GM18502 (cell line): ENCODE results near the gene ITPRID1.

ENCODE experiments used
- ATAC-seq: cut with Tn5 transposase; IDR thresholded peaks from one replicate; pipeline ENCODE4 v1.9.1; 2021; ENCODE audit warnings: mild to moderate bottlenecking; ENCODE audit not compliant: unreplicated experiment, poor library complexity

ITPRID1 gene

DNA sequence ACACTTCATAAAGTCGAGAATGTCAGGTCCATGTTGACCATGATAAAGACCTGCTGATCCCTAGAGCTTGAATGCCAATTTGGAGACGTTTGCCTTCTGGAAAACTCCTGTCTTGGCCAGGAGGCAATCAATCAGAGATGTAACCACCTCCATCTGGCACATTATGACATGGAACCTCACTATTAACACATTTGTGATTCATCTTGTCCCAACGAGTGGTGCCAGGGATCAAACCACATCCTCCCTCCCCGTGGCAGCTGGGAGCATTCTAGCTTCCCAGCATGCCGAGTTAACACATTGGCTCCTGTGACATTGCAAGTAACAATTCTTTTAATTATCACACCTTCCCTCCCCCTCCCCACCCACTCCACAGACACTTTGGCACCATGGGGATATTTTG lies 89.2 kb downstream of the ITPRID1 start:
- no peak for ATAC-seq

DNA sequence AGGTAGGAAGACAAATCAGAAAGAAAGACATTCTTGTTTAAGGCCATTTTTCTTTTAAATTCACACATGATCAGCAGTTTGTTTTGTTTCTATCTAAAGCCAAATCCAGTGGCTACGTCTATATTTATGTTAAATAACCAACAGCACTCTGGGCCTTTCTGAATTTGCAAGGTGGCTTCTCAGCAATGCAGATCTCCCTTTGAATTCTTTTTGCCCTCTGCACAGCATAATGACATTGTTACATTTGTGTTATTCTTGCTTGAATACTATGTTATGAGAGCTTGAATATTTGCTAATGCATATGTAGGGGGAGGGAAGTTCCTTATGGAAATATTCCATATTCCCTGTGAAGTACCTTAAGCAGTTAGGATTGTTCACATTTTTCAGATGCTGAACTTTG lies 99.7 kb downstream of the ITPRID1 start:
- no peak for ATAC-seq

DNA sequence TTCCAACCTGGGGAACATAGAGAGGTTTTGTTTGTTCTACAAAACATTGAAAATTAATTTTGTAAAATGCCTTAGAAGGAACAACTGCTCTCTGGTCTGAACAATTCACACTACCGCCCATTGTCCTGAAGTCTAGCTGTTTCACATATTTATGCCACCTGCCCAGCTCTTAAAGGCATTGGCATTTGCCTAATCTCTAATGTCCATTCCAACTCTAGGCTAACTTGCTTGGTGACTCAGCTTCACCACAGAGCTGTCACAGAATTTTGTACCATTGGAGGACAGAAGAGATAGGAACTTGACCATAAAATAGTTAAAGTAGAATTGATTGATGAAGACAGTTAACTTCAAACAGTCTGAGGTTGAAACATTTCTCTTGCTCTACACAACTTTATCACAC lies 119.6 kb downstream of the ITPRID1 start:
- ATAC-seq: no peak

DNA sequence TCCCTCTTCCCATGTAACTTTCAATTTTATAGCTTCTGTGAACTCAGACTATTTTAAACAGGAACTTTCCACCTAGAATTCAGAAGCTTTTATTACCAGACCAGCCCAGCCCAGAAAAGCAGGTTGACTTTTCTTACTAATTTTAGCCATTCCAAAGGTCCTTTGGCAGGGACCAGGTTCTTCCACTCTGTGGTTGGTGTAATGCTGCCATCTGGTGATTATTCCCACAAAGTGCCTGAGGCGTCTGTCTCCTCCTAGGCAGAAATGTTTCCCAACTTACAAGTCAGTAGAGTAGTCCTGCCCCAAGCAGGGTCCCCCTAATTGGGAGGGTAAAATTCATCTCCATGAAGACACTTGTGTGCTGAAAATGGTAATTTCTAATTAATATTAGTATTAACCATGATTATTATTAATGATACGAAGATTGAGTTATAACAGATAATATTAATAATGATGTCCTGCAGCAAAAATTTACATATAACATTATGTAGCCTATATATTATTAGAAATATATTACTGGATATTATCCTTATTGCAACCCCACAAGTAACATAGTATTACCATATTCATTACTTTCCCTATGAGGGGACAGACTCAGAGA lies 120.1 kb downstream of the ITPRID1 start:
- ATAC-seq: no peak

DNA sequence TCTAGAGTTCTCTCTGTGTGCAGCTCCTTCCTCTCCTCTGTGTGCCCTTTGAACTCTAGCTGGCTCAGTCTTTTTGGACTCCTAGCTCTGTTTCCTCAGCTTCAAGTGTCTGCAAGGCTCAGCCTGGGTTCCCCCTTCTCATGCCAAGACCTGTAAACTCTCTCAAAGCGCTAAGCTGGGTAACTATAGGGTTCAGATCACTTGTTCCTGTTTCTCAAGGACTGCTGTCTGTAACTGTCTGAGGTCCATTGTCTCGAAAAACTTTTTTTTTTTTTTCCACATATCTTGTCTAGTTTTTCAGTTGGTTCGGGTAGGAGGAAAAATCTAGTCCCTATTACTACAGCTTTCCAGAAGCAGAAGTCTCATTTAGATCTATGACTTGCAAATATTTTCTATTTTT lies 126.5 kb downstream of the ITPRID1 start:
- ATAC-seq: no peak

DNA sequence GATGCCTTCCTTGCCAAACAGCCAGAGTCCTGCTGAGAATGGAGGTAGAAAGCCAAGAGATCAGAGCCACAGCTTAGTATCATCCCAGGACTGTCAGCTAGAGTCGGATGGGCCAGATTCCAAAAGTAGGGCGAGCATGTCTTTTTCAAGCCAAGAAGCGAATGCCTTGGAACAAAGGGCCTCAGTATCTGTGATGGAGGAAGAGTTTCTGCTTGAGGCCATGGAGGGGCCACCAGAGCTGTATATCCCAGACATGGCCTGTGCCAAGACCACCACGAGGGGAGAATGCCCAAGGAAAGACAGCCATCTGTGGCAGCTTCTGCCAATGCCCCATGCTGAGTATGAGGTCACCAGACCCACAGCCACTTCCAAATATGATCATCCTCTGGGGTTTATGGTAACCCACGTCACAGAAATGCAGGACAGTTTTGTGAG lies 128.8 kb downstream of the ITPRID1 start:
- no peak for ATAC-seq

DNA sequence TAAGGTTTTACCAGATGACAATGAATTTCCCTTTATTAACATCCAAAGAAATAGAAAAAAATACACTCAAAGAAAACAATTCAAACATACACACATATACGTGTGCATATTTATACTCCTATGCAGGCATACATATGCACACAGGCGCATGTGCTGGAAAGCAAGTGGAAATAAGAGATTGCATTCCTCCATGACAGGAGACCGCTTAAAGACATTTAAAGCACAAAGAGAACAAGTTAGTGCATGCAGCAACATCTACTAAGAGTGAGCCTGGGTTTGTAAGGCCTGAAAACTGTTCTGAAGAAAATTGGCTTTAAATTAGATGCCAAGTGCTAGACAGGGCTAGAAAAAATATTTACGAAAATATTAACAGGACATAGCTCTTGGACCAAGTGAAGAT lies 133.1 kb downstream of the ITPRID1 start:
- no peak for ATAC-seq

DNA sequence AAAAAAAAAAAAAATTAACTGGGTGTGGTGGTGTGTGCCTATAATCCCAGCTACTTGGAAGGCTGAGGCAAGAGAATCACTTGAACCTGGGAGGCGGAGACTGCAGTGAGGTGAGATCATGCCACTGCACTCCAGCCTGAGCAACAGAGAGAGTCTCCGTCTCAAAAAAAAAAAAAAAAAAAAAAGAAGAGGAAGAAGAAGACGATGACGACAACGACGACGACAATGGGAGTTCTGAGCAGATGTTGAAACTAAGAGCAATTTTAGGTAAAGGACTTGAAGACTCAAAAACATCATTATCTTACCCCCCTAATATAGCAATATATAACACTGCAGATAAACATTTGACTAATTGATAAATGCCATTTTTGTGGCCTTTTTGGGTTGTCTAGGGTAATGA lies 133.6 kb downstream of the ITPRID1 start:
- no peak for ATAC-seq

DNA sequence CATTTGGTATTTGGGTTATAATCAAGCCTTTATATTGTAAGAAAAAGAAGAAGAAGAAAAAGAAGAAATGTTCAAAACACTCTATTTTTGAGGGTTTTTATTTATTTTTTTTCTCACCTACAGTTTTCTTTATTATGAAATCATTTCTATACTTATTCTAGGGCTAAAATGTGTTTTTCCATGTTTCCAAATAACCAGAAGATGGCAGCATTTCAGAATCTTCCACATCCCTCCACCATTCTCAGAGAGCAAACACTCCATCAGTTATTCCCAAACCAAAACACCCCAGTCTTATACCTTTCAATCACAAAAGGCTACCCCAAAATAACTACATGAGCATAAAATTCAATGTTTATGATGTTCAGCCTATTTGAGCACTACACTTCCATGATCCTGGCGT lies 134.4 kb downstream of the ITPRID1 start:
- no peak for ATAC-seq

DNA sequence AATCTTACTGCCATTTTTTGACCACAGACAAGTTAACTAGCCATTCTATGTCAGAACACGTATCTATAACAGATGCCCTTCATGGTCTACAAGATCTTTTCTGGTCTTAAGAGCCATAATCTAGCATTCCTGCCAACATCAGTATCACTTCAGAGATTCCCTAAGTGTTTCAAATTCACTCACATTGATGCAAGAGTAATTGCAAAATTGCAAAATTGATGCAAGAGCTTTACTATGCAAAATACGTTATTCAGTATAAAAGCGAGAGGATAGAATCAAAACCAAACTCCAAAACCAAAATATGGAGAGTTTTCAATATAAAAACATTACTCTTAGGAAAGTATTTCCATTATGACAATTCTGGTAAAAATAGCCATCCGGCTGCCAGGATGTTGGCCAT lies 135.0 kb downstream of the ITPRID1 start:
- ATAC-seq: no peak

DNA sequence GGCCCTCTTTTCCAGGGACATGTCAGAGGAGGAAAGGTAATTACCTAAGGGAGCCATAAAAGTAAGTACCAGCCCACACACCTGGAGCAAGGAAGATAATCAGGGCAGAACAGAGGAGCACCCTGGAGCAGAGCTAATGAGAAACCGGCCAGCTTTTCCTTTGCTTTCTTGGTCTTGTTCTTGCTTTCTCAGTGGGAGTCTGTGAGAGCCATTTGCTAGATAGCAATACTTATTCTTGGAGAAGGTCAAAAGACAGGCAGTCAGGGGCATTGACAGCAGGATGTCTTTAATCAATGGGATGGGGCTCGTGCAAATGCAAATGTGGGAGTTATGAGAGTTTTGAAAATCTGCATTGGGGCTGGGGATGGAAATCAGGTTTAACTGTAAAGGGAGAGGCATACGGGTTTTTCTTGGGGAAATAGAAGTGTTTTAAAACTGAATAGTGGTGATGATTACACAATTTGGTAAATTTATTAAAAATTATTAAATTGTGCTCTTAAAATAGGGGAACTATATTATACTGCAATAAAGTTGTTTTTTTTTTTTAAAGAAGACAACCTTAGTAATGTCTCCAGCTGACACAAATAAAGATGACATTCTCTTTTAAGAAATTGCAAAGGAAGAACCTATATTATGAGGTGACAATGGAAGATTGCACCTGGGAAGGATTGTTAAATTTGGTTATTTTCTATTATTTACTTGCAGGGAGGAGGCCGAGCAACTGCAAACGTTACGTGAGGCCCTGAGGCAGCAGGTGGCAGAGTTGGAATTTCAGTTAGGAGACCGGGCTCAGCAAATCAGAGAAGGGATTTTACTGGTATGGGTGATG lies 137.6 kb downstream of the ITPRID1 start:
- ATAC-seq: no peak

DNA sequence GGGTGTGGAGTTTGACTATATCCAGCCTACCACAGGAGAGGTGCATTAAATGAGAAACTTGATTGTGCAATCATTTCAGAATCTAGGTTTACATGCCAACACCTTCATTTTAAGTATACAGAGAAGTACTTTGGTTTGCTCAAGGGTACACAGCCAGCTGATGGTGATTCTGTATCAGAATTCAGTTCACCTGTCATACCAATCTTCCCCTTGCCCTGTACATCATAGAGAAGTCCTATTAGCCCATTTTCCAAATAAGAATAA lies 138.1 kb downstream of the ITPRID1 start:
- no peak for ATAC-seq

DNA sequence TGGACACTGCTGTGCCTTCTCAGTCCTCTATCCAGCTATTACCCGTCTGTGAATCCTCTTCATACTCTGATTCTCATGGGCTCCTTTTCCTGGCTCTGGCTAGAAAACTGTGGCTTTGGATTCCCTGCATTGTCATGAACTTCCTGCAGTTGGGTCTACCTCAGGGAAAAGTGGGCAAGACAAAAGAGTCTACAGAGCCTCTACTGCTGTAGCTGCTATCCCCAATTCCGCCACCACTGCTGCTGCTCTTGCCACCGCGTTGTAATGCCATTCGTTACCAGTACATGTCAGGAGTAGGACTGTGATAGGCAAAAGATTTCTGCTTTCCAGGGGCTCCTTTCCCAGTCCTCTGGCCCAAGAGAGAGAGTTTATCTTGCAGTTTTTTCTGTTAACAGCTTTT lies 149.2 kb downstream of the ITPRID1 start:
- ATAC-seq: no peak

DNA sequence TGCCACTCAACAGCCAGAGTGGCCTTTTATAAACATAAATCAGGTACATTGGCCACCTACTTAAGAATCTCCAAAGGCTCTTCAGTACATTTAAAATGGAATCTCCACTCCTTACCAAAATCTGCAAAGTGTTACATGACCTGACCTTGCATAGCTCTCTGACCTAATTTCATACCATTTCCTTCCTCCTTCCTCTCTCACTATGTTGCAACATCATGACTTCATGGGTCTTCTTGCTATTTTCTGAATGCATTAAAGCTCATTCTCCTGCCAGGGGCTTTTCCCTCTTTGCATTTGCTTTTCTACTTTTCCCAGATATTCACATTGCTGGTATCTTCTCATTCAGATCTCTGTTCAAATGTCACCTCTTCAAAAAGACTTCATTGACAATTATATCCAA lies 151.0 kb downstream of the ITPRID1 start:
- no peak for ATAC-seq

DNA sequence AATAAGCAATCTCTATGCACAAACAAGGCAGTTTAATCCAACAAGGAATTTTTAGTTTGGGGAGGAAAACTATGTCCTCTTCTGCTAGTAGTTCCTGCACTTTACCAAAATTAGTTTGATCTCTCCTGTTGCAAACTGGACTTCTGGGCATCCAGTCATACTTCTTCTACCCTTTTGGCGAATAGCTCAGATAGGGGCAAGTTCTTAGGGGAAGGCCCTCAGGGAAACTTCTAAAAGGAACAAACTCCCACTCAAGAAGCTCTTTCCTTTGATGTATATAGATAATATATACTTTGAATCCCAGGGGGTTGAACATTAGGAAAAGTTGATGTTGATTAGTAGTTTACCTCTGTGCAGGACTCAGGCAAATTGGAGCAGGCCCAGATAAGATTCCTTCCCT lies 151.7 kb downstream of the ITPRID1 start:
- no peak for ATAC-seq

DNA sequence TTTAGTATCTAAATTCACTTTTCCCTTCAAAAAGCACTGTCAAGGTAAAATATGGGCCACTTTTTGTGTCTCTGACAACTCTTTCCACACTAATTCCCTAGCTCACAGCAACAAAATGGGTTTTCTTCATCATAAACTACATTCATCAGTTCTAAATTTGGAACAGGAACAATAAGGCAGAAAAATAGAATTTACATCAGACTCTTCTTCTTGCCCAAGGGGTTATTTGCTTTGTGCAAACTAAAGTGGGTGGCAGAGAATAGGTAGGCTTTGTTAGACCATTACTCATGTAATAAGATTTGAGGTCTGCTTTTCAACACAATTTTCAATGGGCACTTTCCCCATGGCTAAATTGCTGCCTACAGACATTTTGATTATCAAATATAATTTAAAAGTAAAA lies 155.6 kb downstream of the ITPRID1 start:
- ATAC-seq: no peak

DNA sequence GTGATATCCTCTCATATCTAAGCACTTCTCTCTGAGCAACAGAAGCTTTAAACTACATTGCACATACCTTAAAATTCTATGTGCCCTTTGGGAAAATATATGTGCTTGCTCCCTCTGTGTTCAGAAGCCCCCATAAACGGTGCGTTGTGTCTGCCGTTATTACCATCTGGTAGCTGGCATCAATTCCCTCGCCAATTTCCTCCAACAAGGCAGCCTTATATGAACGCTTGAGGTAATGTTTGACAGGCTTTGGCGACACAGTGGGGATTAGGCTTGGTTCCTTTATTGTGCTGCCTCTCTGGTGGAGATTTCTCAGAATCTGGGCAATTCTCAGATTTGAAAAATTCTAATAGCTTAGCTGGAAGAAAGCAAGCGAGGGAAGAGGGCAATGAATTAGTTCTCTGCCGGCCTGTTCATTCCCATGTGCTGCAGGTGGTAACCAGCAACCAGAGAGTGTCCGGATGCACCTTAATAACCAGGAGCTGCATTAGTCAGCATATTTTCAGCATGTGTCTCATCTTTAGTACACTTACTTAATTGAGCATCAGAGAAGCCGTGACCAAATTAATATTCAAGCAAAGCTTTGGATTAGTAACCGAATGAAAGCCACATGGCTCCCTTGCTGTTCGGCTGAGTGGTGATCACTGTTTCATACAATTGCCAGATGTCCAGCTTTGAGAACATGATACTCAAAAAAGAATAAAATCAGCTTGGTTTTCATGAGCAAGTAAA lies 165.8 kb downstream of the ITPRID1 start:
- ATAC-seq: no peak

DNA sequence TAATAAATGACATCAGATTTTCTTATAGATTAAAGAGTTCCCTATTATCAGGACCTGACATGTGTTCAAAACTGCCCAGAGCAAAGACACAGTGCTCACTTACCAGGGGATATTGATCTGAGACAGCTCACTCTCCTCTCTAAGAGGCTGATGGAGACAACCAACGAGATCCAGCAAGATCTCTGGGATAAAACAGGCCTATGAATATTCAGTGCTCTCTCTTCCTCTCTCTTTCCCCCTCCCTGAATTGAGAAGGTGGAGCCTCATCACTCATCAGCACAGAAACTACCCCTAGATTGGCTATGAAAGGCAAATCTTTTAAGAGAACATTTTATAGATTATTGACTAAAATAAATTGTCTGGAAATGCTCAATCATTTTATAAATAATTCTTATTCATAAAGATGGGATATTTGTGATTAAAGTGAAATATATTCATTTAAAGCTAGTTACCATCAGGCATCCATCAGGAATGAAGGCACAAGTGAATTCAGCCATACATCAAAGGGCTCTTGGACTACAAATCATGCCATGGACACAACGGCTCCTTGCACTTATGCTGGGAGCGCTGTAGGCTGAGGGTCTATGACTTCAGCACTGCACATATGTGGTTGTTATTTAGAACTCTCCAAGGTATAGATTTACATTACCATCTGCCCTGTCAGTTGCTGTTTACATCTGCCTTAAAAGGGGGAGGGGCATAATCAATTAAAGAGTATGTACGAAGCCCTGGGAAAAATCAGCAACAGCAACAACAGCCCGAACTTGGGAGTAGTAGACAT lies 169.7 kb downstream of the ITPRID1 start:
- ATAC-seq: no peak

DNA sequence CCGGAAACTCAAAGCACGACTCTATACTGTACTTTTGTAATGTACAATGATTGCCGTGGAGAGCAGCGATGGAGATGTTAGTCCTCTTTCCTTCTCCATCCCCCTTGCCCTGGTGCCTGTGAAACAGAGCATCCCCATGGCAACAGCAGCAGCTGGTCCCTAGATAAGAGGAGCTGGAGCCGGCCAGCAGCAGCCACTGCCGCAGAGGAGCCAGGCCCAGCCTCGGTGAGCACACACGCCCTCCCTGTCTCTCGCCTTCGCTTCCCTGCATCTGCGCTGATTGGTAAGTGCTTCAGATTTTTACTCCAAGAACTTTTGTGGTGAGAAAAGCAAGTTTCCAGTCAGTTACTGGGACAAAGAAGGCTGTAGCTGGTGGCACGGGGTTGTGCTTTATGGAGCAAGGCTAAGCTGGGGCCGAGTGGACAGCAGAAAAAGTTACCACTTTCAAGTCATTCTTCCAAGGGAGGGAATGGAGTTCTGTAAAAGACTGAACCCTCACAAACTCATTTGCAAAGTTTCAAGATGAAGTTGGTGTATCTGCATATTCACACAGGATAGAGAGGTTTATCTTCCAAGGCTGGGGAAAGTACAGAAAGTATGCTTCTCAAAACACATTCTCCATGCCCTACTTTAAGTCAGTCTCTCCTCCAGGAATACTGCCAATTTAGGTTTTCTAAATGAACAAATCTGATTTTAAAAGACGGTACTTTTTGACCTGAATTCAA lies 173.3 kb downstream of the ITPRID1 start, which contains the start of gene PPP1R17:
PPP1R17 (plus strand) TSS at position 192 of the 725 bp plus-strand sequence. CDS start 5,227 bp downstream, outside the sequence.
- no peak for ATAC-seq

DNA sequence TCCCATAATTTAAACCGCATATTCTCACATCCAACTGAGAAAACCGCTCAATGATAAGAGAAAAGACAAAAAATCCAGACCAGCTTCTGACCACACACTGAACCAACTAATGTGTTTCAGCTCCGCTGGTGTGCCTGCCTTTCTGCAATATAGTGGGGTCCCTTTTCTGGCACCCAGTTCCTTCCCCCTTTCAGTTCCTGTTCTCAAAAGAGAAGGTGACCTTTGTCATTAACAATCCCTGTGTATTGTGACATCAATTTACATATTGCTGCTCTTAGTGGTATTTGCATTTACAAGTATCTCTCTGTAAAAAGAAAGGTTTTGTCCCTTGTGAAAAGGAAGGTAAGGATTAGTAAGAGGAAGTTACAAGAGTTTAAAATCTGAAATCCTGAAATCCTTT lies 174.5 kb downstream of the ITPRID1 start:
- ATAC-seq: peak; percentile 97
